Measurements from ENCODE around the gene ITGA3.

ITGA3 gene

GRCh38 chr17:50094753-50095619 lies 39.1 kb downstream of the ITGA3 start, which contains the start of gene PDK2:
Gene PDK2 (plus strand): TSS chr17:50095351. CDS start chr17:50095436, 85 bp downstream.
- DNase-seq: peak; percentile 96

DNA sequence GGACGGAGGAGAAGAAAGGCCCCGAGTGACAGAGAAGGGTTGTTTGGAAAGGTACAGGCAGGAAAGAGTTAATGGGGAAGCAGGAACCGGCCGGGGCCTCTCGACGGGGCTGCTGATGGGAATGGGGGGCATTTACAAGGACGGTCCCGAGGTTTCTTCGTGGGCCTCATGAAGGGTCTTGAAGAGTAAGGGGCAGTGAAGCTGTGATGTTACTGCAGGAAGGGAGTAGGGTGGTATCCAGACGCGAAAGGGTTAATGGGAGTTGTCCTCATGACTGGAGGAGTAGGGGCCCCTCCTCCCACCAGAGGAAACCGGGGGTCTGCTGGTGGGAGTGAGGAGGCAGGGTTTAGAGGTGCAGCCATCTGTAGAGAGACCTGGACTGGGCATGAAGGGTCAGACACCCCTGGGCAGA lies 39.7 kb downstream of the ITGA3 start:
- DNase-seq: no peak

DNA sequence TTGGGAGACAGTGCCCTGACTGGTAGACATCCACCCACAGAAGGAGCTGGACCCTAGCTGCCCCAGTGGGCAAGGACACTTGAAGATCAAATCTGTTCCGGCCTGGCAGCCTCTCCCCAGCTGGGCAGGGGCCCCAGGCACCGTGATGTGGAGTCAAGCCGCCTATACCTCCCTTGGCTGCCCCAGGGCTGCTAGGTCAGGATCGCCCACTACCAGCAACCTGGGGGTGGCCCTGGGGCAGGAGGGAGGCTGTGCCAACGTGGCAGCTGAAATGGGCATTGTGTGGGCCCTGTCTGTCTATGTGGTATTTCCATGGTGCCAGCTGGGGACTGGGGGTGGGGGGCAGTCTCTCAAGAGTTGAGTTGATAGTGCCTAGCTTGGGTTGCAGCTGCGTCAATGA lies 40.2 kb downstream of the ITGA3 start:
- DNase-seq: no peak

DNA sequence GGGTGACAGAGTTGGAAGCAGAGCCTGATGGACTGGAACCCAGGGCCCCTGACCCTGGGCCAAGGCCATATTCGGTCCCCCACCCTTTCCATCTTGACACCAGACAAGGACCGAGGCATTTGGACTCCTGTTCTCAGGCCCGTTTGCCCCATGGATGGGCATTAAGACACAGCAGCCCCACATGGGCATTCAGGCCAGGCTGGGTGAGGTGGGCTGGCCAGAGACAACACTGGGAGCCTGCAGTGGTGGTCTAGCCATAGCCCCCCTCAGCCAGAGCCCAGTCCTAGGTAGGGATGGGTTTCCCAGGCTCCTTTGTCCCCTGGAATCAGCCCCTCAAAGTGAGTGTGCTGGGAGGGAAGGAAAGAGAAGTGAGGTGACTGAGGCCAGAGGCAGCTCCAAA lies 40.8 kb downstream of the ITGA3 start:
- no peak for DNase-seq

- no peak for DNase-seq
These were observed 41.5 kb downstream of the ITGA3 start for GRCh38 chr17:50097455-50097854.

DNA sequence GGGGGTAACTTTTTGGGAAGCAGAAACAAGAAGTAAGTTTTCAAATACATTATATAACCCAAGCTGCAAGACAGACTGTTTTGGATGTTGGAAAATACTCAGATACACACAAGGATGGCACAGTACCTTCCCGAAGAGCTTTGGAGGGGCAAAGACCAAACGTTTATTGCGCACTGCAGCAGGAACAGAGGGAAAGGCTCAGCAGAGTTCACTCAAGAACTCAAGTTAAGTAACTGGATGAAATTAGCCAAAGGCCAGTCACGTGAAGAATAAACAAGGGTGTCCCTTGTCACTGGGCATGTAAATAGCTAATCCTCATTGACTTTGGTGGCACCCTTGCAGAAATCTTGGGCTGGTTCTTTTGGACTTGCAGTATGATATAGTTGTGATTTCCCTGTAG lies 42.0 kb downstream of the ITGA3 start:
- no peak for DNase-seq

GRCh38 chr17:50098583-50098982 lies 42.7 kb downstream of the ITGA3 start:
- DNase-seq: no peak

DNA sequence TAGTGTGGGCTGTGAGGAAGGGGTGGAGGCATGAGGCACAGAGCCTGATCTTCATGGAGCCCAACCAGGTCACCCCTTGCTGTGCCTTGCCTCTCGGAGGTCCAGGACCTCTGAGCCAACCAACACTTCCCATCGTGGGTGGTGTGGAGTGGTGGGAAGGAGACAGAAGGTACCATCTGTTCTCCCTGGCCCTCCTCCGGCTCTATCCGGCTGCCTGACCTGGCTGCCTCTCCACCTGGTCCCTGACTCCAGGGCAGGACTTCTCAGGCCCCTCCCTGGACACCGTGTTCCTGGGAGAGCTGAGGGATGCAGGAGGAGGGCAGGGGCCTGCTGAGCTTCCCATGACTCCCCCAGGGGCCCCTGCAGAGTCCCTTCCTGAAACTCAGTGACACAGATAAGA lies 43.1 kb downstream of the ITGA3 start:
- DNase-seq: no peak

GRCh38 chr17:50100480-50100883 lies 44.6 kb downstream of the ITGA3 start:
- no peak for DNase-seq

DNA sequence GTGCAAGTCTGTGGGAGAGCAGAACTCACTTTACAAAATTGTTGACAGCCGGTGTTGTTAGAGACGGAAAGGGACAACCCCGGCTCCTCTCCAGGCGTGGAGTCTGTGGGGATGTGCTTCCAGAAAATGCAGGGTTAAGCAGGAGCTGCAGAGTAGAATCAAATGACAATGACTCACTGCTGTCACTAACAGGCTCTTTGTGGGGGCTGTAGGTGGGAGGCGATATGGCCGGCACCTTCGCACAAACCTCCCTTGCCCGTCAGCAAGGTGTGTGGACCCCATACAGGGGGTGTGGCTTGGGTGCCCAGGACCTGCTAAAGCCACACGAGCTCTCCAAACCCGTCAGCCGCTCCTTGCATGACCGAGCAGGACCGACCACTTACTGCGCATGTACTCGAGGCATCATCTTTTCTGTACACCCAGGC lies 45.0 kb downstream of the ITGA3 start:
- peak; percentile 23 for DNase-seq

- peak; percentile 55 for DNase-seq
These were observed 45.6 kb downstream of the ITGA3 start for GRCh38 chr17:50101346-50102163.

GRCh38 chr17:50102164-50102991 lies 46.5 kb downstream of the ITGA3 start:
- no peak for DNase-seq

GRCh38 chr17:50103252-50103651 lies 47.3 kb downstream of the ITGA3 start:
- no peak for DNase-seq

GRCh38 chr17:50103941-50104340 lies 48.0 kb downstream of the ITGA3 start:
- no peak for DNase-seq

- DNase-seq: no peak
These were observed 49.9 kb downstream of the ITGA3 start for GRCh38 chr17:50105811-50106210.

GRCh38 chr17:50106393-50107131 lies 50.7 kb downstream of the ITGA3 start:
- no peak for DNase-seq

- DNase-seq: peak; percentile 35
These were observed 52.0 kb downstream of the ITGA3 start for GRCh38 chr17:50107790-50108414.

DNA sequence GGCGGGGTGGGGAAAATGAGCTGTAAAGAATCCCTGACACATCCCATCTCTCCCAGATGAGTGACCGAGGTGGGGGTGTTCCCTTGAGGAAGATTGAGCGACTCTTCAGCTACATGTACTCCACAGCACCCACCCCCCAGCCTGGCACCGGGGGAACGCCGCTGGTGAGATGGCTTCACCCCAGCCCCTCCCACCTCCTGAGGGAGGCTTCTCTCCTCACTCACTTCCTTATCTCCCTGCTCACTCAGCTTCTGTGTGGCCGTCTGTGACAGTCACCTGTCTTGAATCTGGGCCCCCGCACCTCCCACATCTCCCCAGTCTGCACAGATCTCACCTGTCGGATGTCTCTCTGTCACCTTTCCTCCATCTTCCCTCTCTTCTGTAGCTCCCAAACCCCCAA lies 52.6 kb downstream of the ITGA3 start:
- DNase-seq: no peak

- DNase-seq: no peak
These were observed 53.3 kb downstream of the ITGA3 start for GRCh38 chr17:50109207-50109606.

DNA sequence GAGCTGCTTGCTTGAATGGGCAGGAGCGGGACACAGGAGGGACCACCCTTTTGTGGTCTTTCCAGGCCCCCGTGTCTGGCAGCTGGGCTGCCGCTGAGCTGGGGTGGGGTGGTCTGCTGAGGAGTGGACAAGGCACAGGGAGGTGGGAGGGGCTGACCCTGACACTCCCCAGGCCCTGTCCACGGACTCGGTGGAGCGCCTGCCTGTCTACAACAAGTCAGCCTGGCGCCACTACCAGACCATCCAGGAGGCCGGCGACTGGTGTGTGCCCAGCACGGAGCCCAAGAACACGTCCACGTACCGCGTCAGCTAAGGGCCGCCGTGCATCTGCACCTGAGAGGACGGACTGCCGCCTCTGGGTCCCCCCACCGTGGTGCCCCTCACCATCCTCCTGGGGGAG lies 53.9 kb downstream of the ITGA3 start:
- DNase-seq: no peak

GRCh38 chr17:50110591-50111349 lies 54.9 kb downstream of the ITGA3 start:
- DNase-seq: no peak
